Breast epithelium (tissue), 3 donors: ENCODE results near the gene NOL3.

Experiments
- CTCF ChIP-seq, 3 donors: fragments of 450-650 bp; IDR thresholded peaks; one replicate each; pipeline ENCODE4 v1.5.1; 2016 to 2017; ENCODE audit warnings: antibody characterized with exemption in 3 of 3, mild to moderate bottlenecking in 3 of 3, moderate library complexity in 3 of 3
- POLR2A ChIP-seq: fragments of 450-650 bp; IDR thresholded peaks from one replicate; pipeline ENCODE4 v1.6.1; 2016; ENCODE audit warnings: antibody characterized with exemption, mild to moderate bottlenecking, moderate library complexity
- POLR2AphosphoS5 ChIP-seq, 3 donors: sonication (generic); formaldehyde crosslinking; IDR thresholded peaks; one replicate each; pipeline ENCODE4 v1.6.1; 2017; ENCODE audit warnings: antibody characterized with exemption in 3 of 3

GRCh38 chr16:67174706-67175231 is 4.4 kb downstream of the NOL3 start:
- TF ChIP-seq CTCF (IDR thresholded peaks at IDR 0.05) (no peak), POLR2A (no peak), POLR2AphosphoS5 (IDR thresholded peaks at IDR 0.05) (no peak)
